Kidney (tissue), 14 donors: ENCODE data around the gene SIGLEC12. TPM values are rescaled to one million over a fixed set of nuclear protein-coding genes. Genes with fewer than 3 reads are reported as not detected.

Experiments
- DNase-seq, 5 donors: peaks; one replicate each; pipeline ENCODE4 v3.0.0-alpha.2; 2013 to 2020
- FAIRE-seq: peaks from 2 replicates; lab custom pipeline; 2012; peaks lifted over from hg19 to GRCh38; lab: Jason Lieb, UNC
- H3K27ac ChIP-seq, 2 donors: one replicate each; pipeline ENCODE4 v1.7.0; 2013; ENCODE audit warnings: low read depth in 2 of 2, low read length in 2 of 2, inconsistent platforms in 1 of 2
- H3K27me3 ChIP-seq: one replicate; pipeline ENCODE4 v1.7.1; 2013; ENCODE audit warnings: low read length, inconsistent platforms; ENCODE audit not compliant: control insufficient read depth, insufficient read depth
- H3K36me3 ChIP-seq, 3 donors: one replicate each; pipeline versions ENCODE4 v1.7.0 to v1.7.1; 2013; ENCODE audit warnings: low read length in 3 of 3, control low read depth in 1 of 3, inconsistent platforms in 1 of 3; ENCODE audit not compliant: insufficient read depth in 3 of 3, control insufficient read depth in 2 of 3
- H3K4me1 ChIP-seq, 3 donors: one replicate each; pipeline versions ENCODE4 v1.7.0 to v1.7.1; 2013; ENCODE audit warnings: low read length in 3 of 3, inconsistent platforms in 1 of 3, low read depth in 1 of 3; ENCODE audit not compliant: control insufficient read depth in 2 of 3, insufficient read depth in 2 of 3
- H3K4me3 ChIP-seq, 3 donors: one replicate each; pipeline versions ENCODE4 v1.7.0 to v1.8.1; 2013; ENCODE audit warnings: low read length in 3 of 3, control low read depth in 1 of 3, inconsistent platforms in 1 of 3
- H3K9ac ChIP-seq, 3 donors: one replicate each; pipeline versions ENCODE4 v1.7.0 to v1.7.1; 2013; ENCODE audit warnings: low read length in 3 of 3, control low read depth in 1 of 3, inconsistent platforms in 1 of 3
- H3K9me3 ChIP-seq, 3 donors: one replicate each; pipeline versions ENCODE4 v1.7.0 to v1.7.1; 2013; ENCODE audit warnings: low read length in 3 of 3, control low read depth in 1 of 3, inconsistent platforms in 1 of 3; ENCODE audit not compliant: control insufficient read depth in 2 of 3, insufficient read depth in 1 of 3
- intact Hi-C: fragments of 100-400 bp; cut with DNase I; formaldehyde crosslinking; loops from one replicate; pipeline ENCODE4 v1.11.1; 2022
- polyA plus RNA-seq: library from polyadenylated mRNA; stranded (reverse); fragments of 350-450 nt; fragmentation: Illumina TruSeq; extraction: RNeasy Lipid Tissue Mini Kit (QIAGEN cat#74804); gene quantifications from one replicate; pipeline ENCODE4 v1.2.3, GENCODE V29; 2014; ENCODE audit warnings: low read depth, low replicate concordance; ENCODE audit not compliant: insufficient read depth
- total RNA-seq: library from RNA; stranded (reverse); fragmentation: NEBNext Ultra II Directional; extraction: Animal tissue kit (Norgen Biotek cat#: 25700); gene quantifications from one replicate; pipeline ENCODE4 v1.2.1, GENCODE V29; 2021
- TF ChIP-seq, protein P1 (sequence below): IDR thresholded peaks from 3 replicates; pipeline ENCODE4 v1.5.1; 2012; ENCODE audit warnings: mild to moderate bottlenecking, moderate library complexity, borderline replicate concordance; ENCODE audit not compliant: insufficient read depth; ENCODE audit errors: extremely low read depth
- donor health status: control.
- donor health status: control.
- donor health status: control.
- donor health status: control.
- donor health status: control.
- donor health status: DM: yes; HTN: yes; CAD: no.
- donor health status: Normal renal cell carcinoma (clear cell type).

The SIGLEC12 gene
- total and polyA plus RNA-seq, 2 donors from 2014 or later = 0.66 TPM; not detected in 1

DNA sequence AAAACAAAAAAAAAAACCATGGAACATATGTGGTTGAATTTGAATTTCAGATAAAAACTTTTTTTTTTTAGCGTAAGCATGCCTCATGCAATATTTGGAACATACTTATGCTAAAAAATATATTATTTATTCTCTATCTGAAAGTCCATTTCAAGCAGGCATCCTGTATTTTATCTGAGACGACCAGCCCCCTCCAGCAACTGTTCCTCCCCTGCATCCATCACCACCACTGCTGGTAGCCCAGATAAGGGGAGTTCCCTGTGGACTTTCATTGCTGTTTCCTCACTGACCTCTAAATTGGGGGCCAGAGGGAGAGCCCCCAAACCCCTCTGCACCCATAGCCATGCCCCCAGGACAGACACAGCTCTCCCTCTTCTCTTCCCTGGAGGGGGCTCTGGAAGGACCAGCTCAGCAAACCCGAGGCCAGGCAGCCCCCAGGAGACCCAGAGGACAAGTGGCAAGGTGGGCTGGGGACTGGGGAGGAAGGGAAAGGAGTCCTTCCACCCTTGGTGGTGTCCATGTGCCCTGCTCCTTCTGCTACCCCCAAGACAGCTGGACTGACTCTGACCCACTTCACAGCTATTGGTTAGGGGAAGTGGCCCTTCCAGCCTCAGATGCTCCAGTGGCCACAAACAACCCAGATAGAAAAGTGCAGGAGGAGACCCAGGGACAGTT, 6.6 kb upstream of the SIGLEC12 start:
- H3K27ac ChIP-seq = no peak overlapping the region
- no peak overlapping the region for H3K4me3 ChIP-seq
- no peak for FAIRE-seq
- H3K9me3 ChIP-seq = no peaks in the 10 kb centered on the region
- H3K36me3 ChIP-seq = no peaks in the 10 kb centered on the region
- intact Hi-C loops = no loop called here
- H3K4me1 ChIP-seq = no peaks in the 10 kb centered on the region
- no peaks in the 10 kb centered on the region for H3K27me3 ChIP-seq
- DNase-seq = no peak
- TF ChIP-seq, protein P1, sequence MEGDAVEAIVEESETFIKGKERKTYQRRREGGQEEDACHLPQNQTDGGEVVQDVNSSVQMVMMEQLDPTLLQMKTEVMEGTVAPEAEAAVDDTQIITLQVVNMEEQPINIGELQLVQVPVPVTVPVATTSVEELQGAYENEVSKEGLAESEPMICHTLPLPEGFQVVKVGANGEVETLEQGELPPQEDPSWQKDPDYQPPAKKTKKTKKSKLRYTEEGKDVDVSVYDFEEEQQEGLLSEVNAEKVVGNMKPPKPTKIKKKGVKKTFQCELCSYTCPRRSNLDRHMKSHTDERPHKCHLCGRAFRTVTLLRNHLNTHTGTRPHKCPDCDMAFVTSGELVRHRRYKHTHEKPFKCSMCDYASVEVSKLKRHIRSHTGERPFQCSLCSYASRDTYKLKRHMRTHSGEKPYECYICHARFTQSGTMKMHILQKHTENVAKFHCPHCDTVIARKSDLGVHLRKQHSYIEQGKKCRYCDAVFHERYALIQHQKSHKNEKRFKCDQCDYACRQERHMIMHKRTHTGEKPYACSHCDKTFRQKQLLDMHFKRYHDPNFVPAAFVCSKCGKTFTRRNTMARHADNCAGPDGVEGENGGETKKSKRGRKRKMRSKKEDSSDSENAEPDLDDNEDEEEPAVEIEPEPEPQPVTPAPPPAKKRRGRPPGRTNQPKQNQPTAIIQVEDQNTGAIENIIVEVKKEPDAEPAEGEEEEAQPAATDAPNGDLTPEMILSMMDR = no peak
- H3K9ac ChIP-seq = no peak overlapping the region

DNA sequence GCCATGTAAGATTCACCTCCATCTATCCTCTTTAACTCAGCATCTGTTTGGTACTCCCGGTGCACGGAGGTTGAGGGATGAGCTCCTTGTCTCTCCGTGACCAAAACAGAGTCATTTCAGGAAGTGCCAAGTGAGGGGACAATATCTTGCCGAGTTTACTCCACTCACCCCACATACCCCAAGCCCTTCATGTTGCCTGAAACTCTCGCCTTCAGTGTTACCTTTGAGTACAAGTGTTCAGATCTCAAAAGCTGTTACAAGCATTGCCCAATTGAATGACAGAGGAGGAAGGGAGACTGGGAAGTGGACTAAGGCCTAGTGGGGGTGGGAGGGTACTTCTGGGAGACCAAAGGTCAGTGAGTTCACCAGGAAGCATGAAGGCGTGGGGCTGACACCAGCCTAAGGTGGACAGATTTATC, 6.0 kb upstream of the SIGLEC12 start:
- no peaks in the 10 kb centered on the region for H3K9me3 ChIP-seq
- FAIRE-seq (no peak), DNase-seq (no peak)
- no peaks in the 10 kb centered on the region for H3K27me3 ChIP-seq
- no peak overlapping the region for H3K4me3 ChIP-seq
- no peaks in the 10 kb centered on the region for H3K4me1 ChIP-seq
- no peak overlapping the region for H3K9ac ChIP-seq
- H3K36me3 ChIP-seq = no peaks in the 10 kb centered on the region
- TF ChIP-seq, protein P1 = no peak
- H3K27ac ChIP-seq = no peak overlapping the region
- intact Hi-C loops = no loop called here

DNA sequence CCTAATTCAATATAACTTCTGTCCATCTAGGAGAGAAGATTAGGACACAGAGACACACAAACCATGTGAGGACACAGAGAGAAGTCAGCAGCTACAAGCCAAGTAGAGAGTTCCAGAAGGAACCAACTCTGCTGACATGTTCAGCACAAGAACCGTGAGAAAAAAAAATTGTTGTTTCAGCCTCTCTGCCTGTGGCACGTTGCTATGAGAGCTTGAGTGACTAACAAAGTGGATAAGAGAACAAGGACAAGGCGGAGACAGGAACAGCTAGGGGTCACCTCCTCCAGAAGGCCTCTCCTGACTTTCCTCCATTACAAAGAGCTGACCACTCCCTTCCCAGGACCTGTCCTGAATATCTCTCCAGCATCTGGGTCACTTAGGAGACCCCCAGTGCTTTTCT, 5.6 kb upstream of the SIGLEC12 start:
- H3K27ac ChIP-seq = no peak overlapping the region
- intact Hi-C loops = no loop called here
- no peaks in the 10 kb centered on the region for H3K4me1 ChIP-seq
- H3K9ac ChIP-seq = no peak overlapping the region
- FAIRE-seq (no peak), DNase-seq (no peak)
- H3K4me3 ChIP-seq = no peak overlapping the region
- TF ChIP-seq, protein P1 = no peak
- no peaks in the 10 kb centered on the region for H3K9me3 ChIP-seq
- H3K27me3 ChIP-seq = no peaks in the 10 kb centered on the region
- H3K36me3 ChIP-seq = no peaks in the 10 kb centered on the region

DNA sequence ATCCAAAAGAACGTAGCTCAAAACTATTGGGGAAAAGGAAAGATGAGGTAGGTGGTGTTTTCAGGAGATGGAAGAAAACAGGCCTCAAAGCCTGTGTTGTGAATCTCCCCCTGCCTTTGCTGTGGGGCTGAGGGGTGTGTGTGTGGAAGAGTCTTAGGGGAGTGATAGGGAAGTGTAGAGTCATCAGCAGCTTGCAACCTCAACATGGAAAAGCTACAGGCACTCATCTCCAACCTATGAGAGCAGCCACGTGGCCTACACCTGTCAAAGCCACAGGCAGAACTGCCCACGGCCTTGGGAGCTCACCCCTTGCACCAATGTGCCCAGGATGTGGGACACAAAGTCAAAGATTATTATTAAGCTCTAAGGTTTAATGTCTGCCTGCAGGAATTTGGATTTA, 4.3 kb upstream of the SIGLEC12 start:
- H3K36me3 ChIP-seq = no peaks in the 10 kb centered on the region
- no peaks in the 10 kb centered on the region for H3K27me3 ChIP-seq
- H3K9me3 ChIP-seq = no peaks in the 10 kb centered on the region
- intact Hi-C loops = no loop called here
- no peak overlapping the region for H3K27ac ChIP-seq
- no peak overlapping the region for H3K4me3 ChIP-seq
- no peaks in the 10 kb centered on the region for H3K4me1 ChIP-seq
- H3K9ac ChIP-seq = no peak overlapping the region
- FAIRE-seq (no peak), DNase-seq (no peak)
- TF ChIP-seq, protein P1 = no peak
